Measurements from ENCODE around the gene ESYT3. TPM values are rescaled to one million over a fixed set of nuclear protein-coding genes. Genes with fewer than 3 reads are reported as not detected.

The ESYT3 gene
- polyA plus RNA-seq, 1 experiment, result 0.01 TPM

DNA sequence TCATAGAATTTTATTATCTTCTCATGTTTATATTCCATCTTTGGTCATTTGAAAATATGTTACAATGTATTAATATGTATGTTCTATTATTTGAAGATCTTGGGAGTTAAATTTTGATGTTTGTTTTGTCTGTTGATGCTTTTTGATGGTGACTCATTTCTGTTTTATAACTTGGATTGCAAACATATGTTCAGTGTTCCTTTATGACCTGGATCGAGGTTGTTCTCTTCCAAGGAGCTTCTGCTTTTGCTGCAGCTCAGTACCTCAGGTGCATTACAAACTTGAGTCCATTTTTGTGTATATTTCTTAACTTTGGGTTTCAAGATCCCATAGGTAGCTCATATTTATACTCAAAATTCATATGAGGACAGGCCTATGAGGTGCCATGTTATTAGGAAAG lies 37.1 kb downstream of the ESYT3 start:
- no peak for DNase-seq (ENCODE audit: low read depth, low spot score)
- POLR2A ChIA-PET, result no interaction called here
- TF ChIP-seq, protein P1, sequence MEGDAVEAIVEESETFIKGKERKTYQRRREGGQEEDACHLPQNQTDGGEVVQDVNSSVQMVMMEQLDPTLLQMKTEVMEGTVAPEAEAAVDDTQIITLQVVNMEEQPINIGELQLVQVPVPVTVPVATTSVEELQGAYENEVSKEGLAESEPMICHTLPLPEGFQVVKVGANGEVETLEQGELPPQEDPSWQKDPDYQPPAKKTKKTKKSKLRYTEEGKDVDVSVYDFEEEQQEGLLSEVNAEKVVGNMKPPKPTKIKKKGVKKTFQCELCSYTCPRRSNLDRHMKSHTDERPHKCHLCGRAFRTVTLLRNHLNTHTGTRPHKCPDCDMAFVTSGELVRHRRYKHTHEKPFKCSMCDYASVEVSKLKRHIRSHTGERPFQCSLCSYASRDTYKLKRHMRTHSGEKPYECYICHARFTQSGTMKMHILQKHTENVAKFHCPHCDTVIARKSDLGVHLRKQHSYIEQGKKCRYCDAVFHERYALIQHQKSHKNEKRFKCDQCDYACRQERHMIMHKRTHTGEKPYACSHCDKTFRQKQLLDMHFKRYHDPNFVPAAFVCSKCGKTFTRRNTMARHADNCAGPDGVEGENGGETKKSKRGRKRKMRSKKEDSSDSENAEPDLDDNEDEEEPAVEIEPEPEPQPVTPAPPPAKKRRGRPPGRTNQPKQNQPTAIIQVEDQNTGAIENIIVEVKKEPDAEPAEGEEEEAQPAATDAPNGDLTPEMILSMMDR (IDR thresholded peaks at IDR 0.05; ENCODE audit: low read depth, low read length), result no peak
- Histone ChIP-seq H3K9me3 (ENCODE audit: control insufficient read depth, insufficient read depth, low read length) (no peaks in the 10 kb centered on the region), H3K4me3 (ENCODE audit: low read depth, low read length) (no peak overlapping the region), H3K27ac (ENCODE audit: low read depth, low read length) (no peak overlapping the region), H3K27me3 (ENCODE audit: control insufficient read depth, insufficient read depth, low read length) (peaks cover 13% of the 10 kb centered on the region)
- CTCF ChIA-PET, result interaction anchor here (0.8 to 2.6 kb wide), 5 partner anchors 8 to 452 kb away, joined by 3 to 18 read pairs (median 8); no protein-coding TSS in a partner anchor

DNA sequence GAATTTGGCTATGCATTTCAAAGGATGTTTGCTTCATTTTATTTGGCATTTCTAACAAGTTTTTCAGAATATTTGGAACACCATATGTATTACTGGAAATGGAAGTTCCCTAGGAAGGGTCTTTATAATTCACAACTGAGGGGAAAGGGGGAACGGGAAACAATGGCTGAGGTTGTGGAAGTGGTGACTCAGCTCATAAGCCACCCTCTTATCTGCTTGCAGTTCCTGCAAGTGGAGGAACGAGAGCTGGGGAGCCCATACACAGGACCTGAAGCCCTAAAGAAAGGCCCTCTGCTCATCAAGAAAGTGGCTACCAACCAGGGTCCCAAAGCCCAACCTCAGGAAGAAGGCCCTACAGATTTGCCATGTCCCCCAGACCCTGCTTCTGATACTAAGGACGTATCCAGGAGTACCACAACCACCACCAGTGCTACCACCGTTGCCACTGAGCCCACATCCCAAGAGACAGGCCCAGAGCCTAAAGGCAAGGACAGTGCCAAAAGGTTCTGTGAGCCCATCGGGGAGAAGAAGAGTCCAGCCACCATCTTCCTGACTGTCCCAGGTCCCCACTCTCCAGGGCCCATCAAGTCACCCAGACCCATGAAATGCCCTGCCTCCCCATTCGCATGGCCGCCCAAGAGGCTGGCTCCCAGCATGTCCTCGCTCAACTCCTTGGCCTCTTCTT lies 37.9 kb downstream of the ESYT3 start:
- Histone ChIP-seq H3K27ac (ENCODE audit: low read depth, low read length) (no peak overlapping the region), H3K9me3 (ENCODE audit: control insufficient read depth, insufficient read depth, low read length) (no peaks in the 10 kb centered on the region), H3K4me3 (ENCODE audit: low read depth, low read length) (no peak overlapping the region), H3K27me3 (ENCODE audit: control insufficient read depth, insufficient read depth, low read length) (peaks cover 13% of the 10 kb centered on the region)
- TF ChIP-seq, protein P1 (IDR thresholded peaks at IDR 0.05; ENCODE audit: low read depth, low read length), result no peak
- CTCF ChIA-PET, result interaction anchor here (1.6 kb wide), 2 partner anchors 443 to 451 kb away, joined by 8 to 10 read pairs; no protein-coding TSS in a partner anchor
- POLR2A ChIA-PET, result no interaction called here
- DNase-seq (ENCODE audit: low read depth, low spot score), result no peak

DNA sequence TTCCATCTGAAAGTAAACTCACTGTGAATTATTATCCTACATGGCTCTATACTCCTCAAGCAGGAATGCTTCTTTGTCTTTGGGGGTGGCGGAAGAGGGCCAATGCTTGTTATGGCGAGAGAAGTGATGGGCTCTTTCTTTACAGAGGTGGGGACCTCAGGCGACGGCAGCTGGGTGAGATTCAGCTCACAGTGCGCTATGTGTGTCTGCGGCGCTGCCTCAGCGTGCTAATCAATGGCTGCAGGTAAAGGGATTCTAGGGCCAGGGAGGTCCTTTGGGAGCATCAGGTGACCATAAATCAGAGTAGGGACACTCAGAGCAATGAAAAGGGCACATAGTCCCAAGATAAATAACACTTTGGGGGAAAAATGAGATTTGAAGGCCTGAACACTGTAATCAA lies 39.0 kb downstream of the ESYT3 start:
- POLR2A ChIA-PET, result no interaction called here
- CTCF ChIA-PET, result no interaction called here
- Histone ChIP-seq H3K4me3 (ENCODE audit: low read depth, low read length) (no peak overlapping the region), H3K9me3 (ENCODE audit: control insufficient read depth, insufficient read depth, low read length) (no peaks in the 10 kb centered on the region), H3K27me3 (ENCODE audit: control insufficient read depth, insufficient read depth, low read length) (peaks cover 8% of the 10 kb centered on the region), H3K27ac (ENCODE audit: low read depth, low read length) (no peak overlapping the region)
- DNase-seq (ENCODE audit: low read depth, low spot score), result no peak
- TF ChIP-seq, protein P1 (IDR thresholded peaks at IDR 0.05; ENCODE audit: low read depth, low read length), result no peak

GRCh38 chr3:138474163-138474562 lies 39.7 kb downstream of the ESYT3 start:
- no peak for DNase-seq (ENCODE audit: low read depth, low spot score)
- CTCF ChIA-PET, result interaction anchor here (1.0 to 9.7 kb wide), 3 partner anchors 11 to 449 kb away, joined by 3 to 154 read pairs (median 5); no protein-coding TSS in a partner anchor
- POLR2A ChIA-PET, result no interaction called here

GRCh38 chr3:138476526-138476925 lies 42.1 kb downstream of the ESYT3 start:
- ChIA-PET POLR2A (no interaction called here), CTCF (interaction anchor here (0.6 to 9.7 kb wide), 3 partner anchors 441 to 448 kb away, joined by 4 to 154 read pairs (median 76); no protein-coding TSS in a partner anchor)

More at GRCh38 chr3:138474163-138474562, 39.7 kb downstream of the ESYT3 start:
- Histone ChIP-seq H3K4me3 (ENCODE audit: low read depth, low read length) (no peak overlapping the region), H3K27me3 (ENCODE audit: control insufficient read depth, insufficient read depth, low read length) (peaks cover 4% of the 10 kb centered on the region), H3K9me3 (ENCODE audit: control insufficient read depth, insufficient read depth, low read length) (no peaks in the 10 kb centered on the region), H3K27ac (ENCODE audit: low read depth, low read length) (no peak overlapping the region)
- TF ChIP-seq, protein P1 (IDR thresholded peaks at IDR 0.05; ENCODE audit: low read depth, low read length), result no peak

More at GRCh38 chr3:138476526-138476925, 42.1 kb downstream of the ESYT3 start:
- Histone ChIP-seq H3K9me3 (ENCODE audit: control insufficient read depth, insufficient read depth, low read length) (no peaks in the 10 kb centered on the region), H3K27me3 (ENCODE audit: control insufficient read depth, insufficient read depth, low read length) (no peaks in the 10 kb centered on the region), H3K27ac (ENCODE audit: low read depth, low read length) (no peak overlapping the region), H3K4me3 (ENCODE audit: low read depth, low read length) (no peak overlapping the region)
- no peak for DNase-seq (ENCODE audit: low read depth, low spot score)
- TF ChIP-seq, protein P1 (IDR thresholded peaks at IDR 0.05; ENCODE audit: low read depth, low read length), result no peak
